Measurements from ENCODE around the gene COL5A1.

GRCh38 chr9:134827993-134828392 is 186.4 kb downstream of the COL5A1 start:
- TF ChIP-seq POLR2A (IDR thresholded peaks at IDR 0.05) = no peak
- no peak for TF ChIP-seq CTCF (IDR thresholded peaks at IDR 0.05)

Measured in heart left ventricle (tissue), 13 donors.